ENCODE results near the gene GATAD2B.

DNA sequence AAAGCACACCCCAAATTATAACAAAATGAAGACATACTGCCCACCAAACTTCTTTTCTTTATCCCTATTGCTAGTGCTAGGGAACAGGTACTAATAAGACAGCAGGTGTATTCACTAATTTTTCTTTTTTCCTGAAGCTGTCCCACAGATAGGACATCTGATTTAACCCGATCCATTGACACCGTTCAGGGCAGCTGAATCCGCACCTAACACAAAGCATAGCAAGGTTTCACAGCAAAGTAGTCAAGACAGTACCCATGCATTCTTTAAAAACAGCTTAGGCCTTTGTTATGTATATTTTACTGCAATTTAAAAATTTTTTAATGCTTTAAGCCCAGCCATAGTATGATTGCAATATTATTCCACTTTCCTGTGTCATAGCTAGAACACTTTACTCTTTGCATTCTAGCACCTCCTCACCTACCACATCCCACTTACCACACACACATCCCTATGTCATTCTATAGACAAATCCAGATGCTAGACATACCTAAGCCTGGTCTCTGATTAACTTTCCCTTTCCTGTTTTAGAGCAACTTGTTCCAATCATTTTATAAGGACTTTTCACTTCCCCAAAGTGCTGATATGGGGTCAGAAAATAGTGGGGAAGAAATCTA lies 40.4 kb downstream of the GATAD2B start:
- TF ChIP-seq, protein P1, sequence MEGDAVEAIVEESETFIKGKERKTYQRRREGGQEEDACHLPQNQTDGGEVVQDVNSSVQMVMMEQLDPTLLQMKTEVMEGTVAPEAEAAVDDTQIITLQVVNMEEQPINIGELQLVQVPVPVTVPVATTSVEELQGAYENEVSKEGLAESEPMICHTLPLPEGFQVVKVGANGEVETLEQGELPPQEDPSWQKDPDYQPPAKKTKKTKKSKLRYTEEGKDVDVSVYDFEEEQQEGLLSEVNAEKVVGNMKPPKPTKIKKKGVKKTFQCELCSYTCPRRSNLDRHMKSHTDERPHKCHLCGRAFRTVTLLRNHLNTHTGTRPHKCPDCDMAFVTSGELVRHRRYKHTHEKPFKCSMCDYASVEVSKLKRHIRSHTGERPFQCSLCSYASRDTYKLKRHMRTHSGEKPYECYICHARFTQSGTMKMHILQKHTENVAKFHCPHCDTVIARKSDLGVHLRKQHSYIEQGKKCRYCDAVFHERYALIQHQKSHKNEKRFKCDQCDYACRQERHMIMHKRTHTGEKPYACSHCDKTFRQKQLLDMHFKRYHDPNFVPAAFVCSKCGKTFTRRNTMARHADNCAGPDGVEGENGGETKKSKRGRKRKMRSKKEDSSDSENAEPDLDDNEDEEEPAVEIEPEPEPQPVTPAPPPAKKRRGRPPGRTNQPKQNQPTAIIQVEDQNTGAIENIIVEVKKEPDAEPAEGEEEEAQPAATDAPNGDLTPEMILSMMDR (IDR thresholded peaks at IDR 0.05 in 4 of 5, conservative IDR thresholded peaks at IDR 0.05 in 1 of 5): no peak
- TF ChIP-seq POLR2A (IDR thresholded peaks at IDR 0.05): no peak
